WTC11 (cell line): ENCODE data around the gene CSPG4. TPM values are rescaled to one million over a fixed set of nuclear protein-coding genes. Genes with fewer than 3 reads are reported as not detected.
"Not testable (repeated sequence)": the region's sequence is repeated elsewhere in the genome, so short reads cannot be mapped to it uniquely, and the experiment has no call there.

Experiments used
- ATAC-seq: fragments of 200-7000 bp; cut with Tn5 transposase; 2 replicates; pipeline ENCODE4 v1.10.0; 2021; ENCODE audit warnings: mild to moderate bottlenecking, moderate library complexity
- CTCF ChIA-PET: fragments of 300-600 bp; sonication (Branson Sonifier 250); formaldehyde crosslinking; loops from one replicate; lab custom pipeline; 2021; ENCODE audit warnings: antibody characterized with exemption; lab: Charles Lee
- POLR2A ChIA-PET: fragments of 350-600 bp; sonication (Branson Sonifier 250); formaldehyde crosslinking; loops from one replicate; lab custom pipeline; 2021; ENCODE audit warnings: antibody characterized with exemption; lab: Charles Lee
- DNase-seq: peaks from one replicate; pipeline ENCODE4 v3.0.0; 2021; ENCODE audit warnings: low spot score
- H3K27ac Mint-ChIP-seq: 2 replicates; pipeline ENCODE4 v1.8.0; 2021; ENCODE audit warnings: mixed read lengths
- H3K27me3 Mint-ChIP-seq: 2 replicates; pipeline ENCODE4 v1.8.0; 2021; ENCODE audit warnings: low read depth, mild to moderate bottlenecking, moderate library complexity, mixed read lengths
- H3K36me3 Mint-ChIP-seq: 2 replicates; pipeline ENCODE4 v1.8.0; 2021; ENCODE audit warnings: mixed read lengths
- H3K4me1 Mint-ChIP-seq: 2 replicates; pipeline ENCODE4 v1.8.0; 2022; ENCODE audit warnings: mixed read lengths
- H3K4me3 Mint-ChIP-seq: 2 replicates; pipeline ENCODE4 v1.8.0; 2021; ENCODE audit warnings: mild to moderate bottlenecking, moderate library complexity, mixed read lengths
- H3K9me3 Mint-ChIP-seq: 2 replicates; pipeline ENCODE4 v1.8.0; 2021; ENCODE audit warnings: mixed read lengths
- E2F1 ChIP-seq: sonication (generic); formaldehyde crosslinking; IDR thresholded peaks from 2 replicates; pipeline ENCODE4 v1.8.0; 2022; ENCODE audit warnings: mild to moderate bottlenecking, missing genetic modification reagents
- FOXJ3 ChIP-seq: sonication (generic); formaldehyde crosslinking; IDR thresholded peaks from 2 replicates; pipeline ENCODE4 v1.9.0; 2021; ENCODE audit warnings: missing genetic modification reagents, mild to moderate bottlenecking, borderline replicate concordance
- FOXP1 ChIP-seq: sonication (generic); formaldehyde crosslinking; IDR thresholded peaks from 2 replicates; pipeline ENCODE4 v1.8.0; 2022; ENCODE audit warnings: missing genetic modification reagents, mild to moderate bottlenecking, moderate library complexity, borderline replicate concordance
- JAZF1 ChIP-seq: fragments of 250-450 bp; sonication (Bioruptor Pico); IDR thresholded peaks from 2 replicates; pipeline ENCODE4 v1.9.0; 2021; ENCODE audit warnings: moderate library complexity, mild to moderate bottlenecking, inconsistent platforms
- KAT7 ChIP-seq: sonication (generic); formaldehyde crosslinking; IDR thresholded peaks from 2 replicates; pipeline ENCODE4 v1.8.1; 2023; ENCODE audit warnings: missing genetic modification reagents, mild to moderate bottlenecking, borderline replicate concordance
- NFATC4 ChIP-seq: fragments of 250-450 bp; sonication (Bioruptor Pico); IDR thresholded peaks from 2 replicates; pipeline ENCODE4 v1.9.0; 2021; ENCODE audit warnings: mild to moderate bottlenecking
- NFYB ChIP-seq: sonication (generic); formaldehyde crosslinking; conservative IDR thresholded peaks from 2 replicates; pipeline ENCODE4 v1.8.0; 2022; ENCODE audit warnings: low read depth, missing genetic modification reagents
- NR1H2 ChIP-seq: sonication (generic); formaldehyde crosslinking; IDR thresholded peaks from 2 replicates; pipeline ENCODE4 v1.9.0; 2021; ENCODE audit warnings: mild to moderate bottlenecking, moderate library complexity, missing genetic modification reagents
- SP1 ChIP-seq: sonication (generic); formaldehyde crosslinking; conservative IDR thresholded peaks from 2 replicates; pipeline ENCODE4 v1.8.1; 2022; ENCODE audit warnings: missing genetic modification reagents
- USF1 ChIP-seq: sonication (generic); formaldehyde crosslinking; IDR thresholded peaks from 2 replicates; pipeline ENCODE4 v1.8.0; 2022; ENCODE audit warnings: mild to moderate bottlenecking, missing genetic modification reagents
- ZBTB21 ChIP-seq: sonication (generic); formaldehyde crosslinking; IDR thresholded peaks from 2 replicates; pipeline ENCODE4 v1.8.1; 2023; ENCODE audit warnings: mild to moderate bottlenecking, missing genetic modification reagents, borderline replicate concordance
- ZNF121 ChIP-seq: sonication (generic); formaldehyde crosslinking; IDR thresholded peaks from 2 replicates; pipeline ENCODE4 v1.8.0; 2023; ENCODE audit warnings: missing genetic modification reagents
- ZNF416 ChIP-seq: fragments of 250-450 bp; sonication (Bioruptor Pico); IDR thresholded peaks from 2 replicates; pipeline ENCODE4 v1.9.0; 2021; ENCODE audit warnings: mild to moderate bottlenecking, inconsistent platforms
- ZSCAN18 ChIP-seq: fragments of 250-450 bp; sonication (Bioruptor Pico); IDR thresholded peaks from 2 replicates; pipeline ENCODE4 v2.1.2; 2022; ENCODE audit warnings: mild to moderate bottlenecking, moderate library complexity
- total RNA-seq: library from RNA; stranded (reverse); gene quantifications from 3 replicates; pipeline ENCODE4 v1.2.3, GENCODE V29; 2021
- TF ChIP-seq, protein P1 (sequence below): sonication (generic); formaldehyde crosslinking; IDR thresholded peaks from 2 replicates; pipeline ENCODE4 v1.8.1; 2022; ENCODE audit warnings: missing genetic modification reagents, borderline replicate concordance
- TF ChIP-seq, protein P2 (sequence below): sonication (generic); formaldehyde crosslinking; IDR thresholded peaks from 2 replicates; pipeline ENCODE4 v1.8.1; 2022; ENCODE audit warnings: mild to moderate bottlenecking, missing genetic modification reagents, moderate library complexity, borderline replicate concordance
- TF ChIP-seq, protein P3 (sequence below): sonication (generic); formaldehyde crosslinking; IDR thresholded peaks from 2 replicates; pipeline ENCODE4 v1.8.0; 2022; ENCODE audit warnings: mild to moderate bottlenecking, missing genetic modification reagents

Gene CSPG4
- total RNA-seq, 1 experiment from 2014 or later = 2.9 TPM

DNA sequence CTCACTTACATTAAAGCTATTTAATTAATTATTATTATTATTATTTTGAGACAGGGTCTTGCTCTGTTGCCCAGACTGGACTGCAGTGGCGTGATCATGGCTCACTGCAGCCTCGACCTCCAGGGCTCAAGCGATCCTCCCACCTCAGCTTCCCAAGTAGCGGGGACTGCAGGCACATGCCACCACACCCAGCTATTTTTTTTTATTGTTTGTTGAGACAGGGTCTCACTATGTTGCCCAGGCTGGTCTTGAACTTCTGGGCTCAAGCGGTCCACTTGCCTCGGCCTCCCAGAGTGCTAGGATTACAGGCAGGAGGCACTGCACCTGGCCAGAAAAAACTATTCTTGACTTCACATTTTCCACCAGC, 34.3 kb downstream of the CSPG4 start:
- not testable (repeated sequence) for H3K9me3 Mint-ChIP-seq, H3K27ac Mint-ChIP-seq, H3K36me3 Mint-ChIP-seq, ATAC-seq, H3K4me3 Mint-ChIP-seq, H3K27me3 Mint-ChIP-seq, DNase-seq
- H3K4me1 Mint-ChIP-seq = peaks cover 22% of the 10 kb centered on the region
- TF ChIP-seq ZNF121 (CRISPR knock-in tag) = peak; percentile 81
- ChIA-PET CTCF (interaction anchor here (0.6 to 0.9 kb wide), 2 partner anchors 8 to 146 kb away, joined by 3 read pairs; no protein-coding TSS in a partner anchor), POLR2A (interaction anchor here (1.1 to 3.8 kb wide), 2 partner anchors 31 to 38 kb away, joined by 4 to 14 read pairs; partner anchors contain the start of genes IMP3 and SNX33)

- ChIA-PET CTCF (interaction anchor here (0.6 to 1.9 kb wide), 3 partner anchors 9 to 39 kb away, joined by 3 to 7 read pairs (median 4); no protein-coding TSS in a partner anchor), POLR2A (interaction anchor here (1.4 to 3.8 kb wide), 2 partner anchors 37 to 38 kb away, joined by 4 to 14 read pairs; partner anchors contain the start of gene IMP3)
- H3K4me3 Mint-ChIP-seq = no peak overlapping the region
- no peaks in the 10 kb centered on the region for H3K27me3 Mint-ChIP-seq
- no peak for ATAC-seq
- no peak overlapping the region for H3K27ac Mint-ChIP-seq
- TF ChIP-seq NR1H2 (no peak), ZNF416 (no peak), NFATC4 (no peak), USF1 (no peak), JAZF1 (CRISPR knock-in tag) (no peak), NFYB (CRISPR knock-in tag) (no peak), ZSCAN18 (CRISPR knock-in tag) (no peak), ZBTB21 (no peak), FOXJ3 (no peak), FOXP1 (CRISPR knock-in tag) (no peak), SP1 (CRISPR knock-in tag) (no peak), KAT7 (CRISPR knock-in tag) (no peak), E2F1 (no peak)
- TF ChIP-seq, protein P1, sequence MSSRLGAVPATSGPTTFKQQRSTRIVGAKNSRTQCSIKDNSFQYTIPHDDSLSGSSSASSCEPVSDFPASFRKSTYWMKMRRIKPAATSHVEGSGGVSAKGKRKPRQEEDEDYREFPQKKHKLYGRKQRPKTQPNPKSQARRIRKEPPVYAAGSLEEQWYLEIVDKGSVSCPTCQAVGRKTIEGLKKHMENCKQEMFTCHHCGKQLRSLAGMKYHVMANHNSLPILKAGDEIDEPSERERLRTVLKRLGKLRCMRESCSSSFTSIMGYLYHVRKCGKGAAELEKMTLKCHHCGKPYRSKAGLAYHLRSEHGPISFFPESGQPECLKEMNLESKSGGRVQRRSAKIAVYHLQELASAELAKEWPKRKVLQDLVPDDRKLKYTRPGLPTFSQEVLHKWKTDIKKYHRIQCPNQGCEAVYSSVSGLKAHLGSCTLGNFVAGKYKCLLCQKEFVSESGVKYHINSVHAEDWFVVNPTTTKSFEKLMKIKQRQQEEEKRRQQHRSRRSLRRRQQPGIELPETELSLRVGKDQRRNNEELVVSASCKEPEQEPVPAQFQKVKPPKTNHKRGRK (CRISPR knock-in tag) = no peak
- TF ChIP-seq, protein P2, sequence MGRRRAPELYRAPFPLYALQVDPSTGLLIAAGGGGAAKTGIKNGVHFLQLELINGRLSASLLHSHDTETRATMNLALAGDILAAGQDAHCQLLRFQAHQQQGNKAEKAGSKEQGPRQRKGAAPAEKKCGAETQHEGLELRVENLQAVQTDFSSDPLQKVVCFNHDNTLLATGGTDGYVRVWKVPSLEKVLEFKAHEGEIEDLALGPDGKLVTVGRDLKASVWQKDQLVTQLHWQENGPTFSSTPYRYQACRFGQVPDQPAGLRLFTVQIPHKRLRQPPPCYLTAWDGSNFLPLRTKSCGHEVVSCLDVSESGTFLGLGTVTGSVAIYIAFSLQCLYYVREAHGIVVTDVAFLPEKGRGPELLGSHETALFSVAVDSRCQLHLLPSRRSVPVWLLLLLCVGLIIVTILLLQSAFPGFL (CRISPR knock-in tag) = no peak
- TF ChIP-seq, protein P3, sequence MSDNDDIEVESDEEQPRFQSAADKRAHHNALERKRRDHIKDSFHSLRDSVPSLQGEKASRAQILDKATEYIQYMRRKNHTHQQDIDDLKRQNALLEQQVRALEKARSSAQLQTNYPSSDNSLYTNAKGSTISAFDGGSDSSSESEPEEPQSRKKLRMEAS (CRISPR knock-in tag) = no peak
- no peaks in the 10 kb centered on the region for H3K9me3 Mint-ChIP-seq
- no peaks in the 10 kb centered on the region for H3K36me3 Mint-ChIP-seq
- H3K4me1 Mint-ChIP-seq = peaks cover 26% of the 10 kb centered on the region
- DNase-seq = no peak
Measured at GRCh38 chr15:75677465-75678323, 35.0 kb downstream of the CSPG4 start.
